Mesenchymal stem cell (in vitro differentiated cells and primary cell): ENCODE results near the gene DHODH.

Experiments
- DNase-seq: peaks from one replicate; pipeline ENCODE4 v3.0.0-alpha.2; 2013
- H2AFZ ChIP-seq: one replicate; pipeline ENCODE4 v1.6.1; 2013; ENCODE audit warnings: low read depth, mild to moderate bottlenecking, control low read depth, inconsistent platforms, low read length, moderate library complexity
- H2AK5ac ChIP-seq: 2 replicates; pipeline ENCODE4 v1.6.1; 2013; ENCODE audit warnings: low read length, moderate library complexity, mild to moderate bottlenecking, inconsistent platforms; ENCODE audit not compliant: severe bottlenecking
- H2BK120ac ChIP-seq: one replicate; pipeline ENCODE4 v1.6.1; 2013; ENCODE audit warnings: low read depth, mild to moderate bottlenecking, inconsistent platforms, low read length, moderate library complexity
- H2BK12ac ChIP-seq, 2 experiments: one replicate each; pipeline ENCODE4 v1.6.1; 2013; ENCODE audit warnings: inconsistent platforms in 2 of 2, low read length in 2 of 2, mild to moderate bottlenecking in 2 of 2, moderate library complexity in 2 of 2, control low read depth in 1 of 2
- H2BK15ac ChIP-seq: one replicate; pipeline ENCODE4 v1.6.1; 2013; ENCODE audit warnings: mild to moderate bottlenecking, low read depth, inconsistent platforms; ENCODE audit not compliant: poor library complexity, severe bottlenecking
- H2BK5ac ChIP-seq: 2 replicates; pipeline ENCODE4 v1.6.1; 2013; ENCODE audit warnings: low read depth, mild to moderate bottlenecking, low read length, control low read depth, inconsistent platforms; ENCODE audit not compliant: poor library complexity, severe bottlenecking
- H3K14ac ChIP-seq, 2 experiments: one replicate each; pipeline ENCODE4 v1.6.1; 2013; ENCODE audit warnings: inconsistent platforms in 2 of 2, low read length in 2 of 2, control low read depth in 1 of 2, mild to moderate bottlenecking in 1 of 2, moderate library complexity in 1 of 2
- H3K18ac ChIP-seq, 2 experiments: one replicate each; pipeline ENCODE4 v1.6.1; 2013; ENCODE audit warnings: inconsistent platforms in 2 of 2, low read length in 2 of 2, control low read depth in 1 of 2, low read depth in 1 of 2, mild to moderate bottlenecking in 1 of 2
- H3K23ac ChIP-seq, 2 experiments: one replicate each; pipeline ENCODE4 v1.6.1; 2013; ENCODE audit warnings: inconsistent platforms in 2 of 2, low read length in 2 of 2, mild to moderate bottlenecking in 2 of 2, moderate library complexity in 2 of 2, control low read depth in 1 of 2
- H3K27ac ChIP-seq: 2 replicates; pipeline ENCODE4 v1.5.1; 2013; ENCODE audit warnings: mild to moderate bottlenecking, moderate library complexity, low read length, control low read depth, inconsistent platforms; ENCODE audit not compliant: poor library complexity, severe bottlenecking
- H3K27me3 ChIP-seq, 2 experiments: 2 replicates each; pipeline versions ENCODE4 v1.6.1 to v1.7.0; 2013; ENCODE audit warnings: low read length in 2 of 2, mild to moderate bottlenecking in 2 of 2, moderate library complexity in 2 of 2, control low read depth in 1 of 2, inconsistent platforms in 1 of 2; ENCODE audit not compliant: control insufficient read depth in 1 of 2, insufficient read depth in 1 of 2
- H3K36me3 ChIP-seq, 2 experiments: 2 replicates each; pipeline versions ENCODE4 v1.6.1 to v1.7.0; 2013; ENCODE audit warnings: low read length in 2 of 2, control low read depth in 1 of 2, inconsistent platforms in 1 of 2, low read depth in 1 of 2, mild to moderate bottlenecking in 1 of 2; ENCODE audit not compliant: insufficient read depth in 2 of 2, control insufficient read depth in 1 of 2
- H3K4ac ChIP-seq, 2 experiments: one replicate each; pipeline ENCODE4 v1.6.1; 2013; ENCODE audit warnings: inconsistent platforms in 2 of 2, low read length in 2 of 2, mild to moderate bottlenecking in 2 of 2, moderate library complexity in 2 of 2, control low read depth in 1 of 2, low read depth in 1 of 2
- H3K4me1 ChIP-seq: 2 replicates; pipeline ENCODE4 v1.6.1; 2013; ENCODE audit warnings: low read depth, low read length, control low read depth; ENCODE audit not compliant: control insufficient read depth, insufficient read depth
- H3K4me2 ChIP-seq: 2 replicates; pipeline ENCODE4 v1.6.1; 2013; ENCODE audit warnings: low read length, mild to moderate bottlenecking, inconsistent platforms; ENCODE audit not compliant: poor library complexity, severe bottlenecking
- H3K4me3 ChIP-seq, 2 experiments: 2 replicates each; pipeline versions ENCODE4 v1.5.1 to v1.7.0; 2013; ENCODE audit warnings: low read length in 2 of 2, mild to moderate bottlenecking in 2 of 2, control low read depth in 1 of 2, low read depth in 1 of 2; ENCODE audit not compliant: insufficient read depth in 1 of 2
- H3K79me1 ChIP-seq: replicated peaks from 2 replicates; pipeline ENCODE4 v1.6.1; 2013; ENCODE audit warnings: mild to moderate bottlenecking, control low read depth, low read length, inconsistent platforms; ENCODE audit not compliant: poor library complexity, severe bottlenecking
- H3K9ac ChIP-seq: 2 replicates; pipeline ENCODE4 v1.7.0; 2013; ENCODE audit warnings: mild to moderate bottlenecking, low read length, moderate library complexity
- H3K9me3 ChIP-seq: 2 replicates; pipeline ENCODE4 v1.7.0; 2013; ENCODE audit warnings: mild to moderate bottlenecking, low read length; ENCODE audit not compliant: control insufficient read depth
- H4K8ac ChIP-seq: one replicate; pipeline ENCODE4 v1.6.1; 2013; ENCODE audit warnings: inconsistent platforms, mild to moderate bottlenecking, low read length, moderate library complexity
- H4K91ac ChIP-seq: one replicate; pipeline ENCODE4 v1.6.1; 2013; ENCODE audit warnings: mild to moderate bottlenecking, low read length, inconsistent platforms
- WGBS: methylation state at CpG from one replicate; pipeline ENCODE4 v1.1.7; 2013; ENCODE audit warnings: mixed read lengths; 5-methylcytosine and 5-hydroxymethylcytosine counted together

Gene DHODH

DNA sequence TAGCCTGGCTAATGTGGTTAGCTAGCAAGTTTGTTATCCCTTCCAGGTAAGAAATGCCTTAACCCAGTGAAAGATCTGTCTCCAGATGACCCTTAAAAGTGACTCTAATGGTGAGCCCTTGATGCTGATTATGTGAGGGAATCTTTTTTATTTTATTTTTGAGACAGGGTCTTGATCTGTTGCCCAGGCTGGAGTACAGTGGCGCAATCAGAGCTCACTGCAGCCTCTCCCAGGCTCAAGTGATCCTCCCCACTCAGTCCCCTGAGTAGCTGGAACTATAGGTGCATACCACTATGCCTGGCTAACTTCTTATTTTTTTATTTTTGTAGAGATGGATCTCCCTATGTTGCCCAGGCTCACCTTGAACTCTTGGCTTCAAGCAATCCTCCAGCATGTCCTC lies 35.0 kb downstream of the DHODH start:
- Histone ChIP-seq H2BK5ac (no peak overlapping the region), H3K4me1 (no peaks in the 10 kb centered on the region), H2BK15ac (no peak overlapping the region), H3K18ac (no peak overlapping the region), H3K27ac (no peak overlapping the region), H2BK120ac (no peak overlapping the region), H3K9me3 (no peaks in the 10 kb centered on the region), H4K8ac (no peak overlapping the region), H3K4ac (no peak overlapping the region), H3K36me3 (peaks cover 8 to 26% of the 10 kb centered on the region in 2 experiments), H3K14ac (no peak overlapping the region), H4K91ac (no peak overlapping the region), H2BK12ac (no peak overlapping the region), H3K79me1 (no peaks in the 10 kb centered on the region), H2AK5ac (no peak overlapping the region), H2AFZ (no peak overlapping the region), H3K4me2 (no peak overlapping the region), H3K4me3 (no peak overlapping the region), H3K23ac (peak overlapping the region in 1 of 2 experiments; percentile 59), H3K9ac (no peak overlapping the region), H3K27me3 (no peaks in the 10 kb centered on the region)
- 100% methylated on average over 1 of the region's 1 CpG for WGBS
- DNase-seq: no peak

DNA sequence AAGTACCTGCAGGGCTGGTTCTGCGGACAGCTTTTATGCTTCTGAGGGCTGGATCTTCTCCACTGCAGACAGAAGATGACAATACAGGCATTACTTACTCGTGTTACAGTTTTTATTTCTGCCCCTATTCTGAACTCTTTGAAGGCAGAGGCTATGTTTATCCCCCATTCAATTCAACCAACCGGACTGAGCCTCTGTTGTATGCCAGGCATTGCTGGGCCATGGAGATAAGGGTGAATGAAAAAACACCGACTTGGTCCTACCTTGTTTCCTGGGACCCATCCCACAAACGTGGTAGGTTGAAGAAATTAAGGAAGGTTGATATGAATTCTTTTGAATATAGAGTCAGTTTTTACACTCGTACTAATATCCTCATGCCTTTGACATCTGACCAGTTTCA lies 35.8 kb downstream of the DHODH start:
- no peak overlapping the region for H2BK12ac ChIP-seq
- H3K27ac ChIP-seq: no peak overlapping the region
- H3K4ac ChIP-seq: no peak overlapping the region
- H2BK5ac ChIP-seq: no peak overlapping the region
- no peak overlapping the region for H3K4me2 ChIP-seq
- H4K91ac ChIP-seq: no peak overlapping the region
- no peak for DNase-seq
- no peak overlapping the region for H2BK120ac ChIP-seq
- no peaks in the 10 kb centered on the region for H3K79me1 ChIP-seq
- no peak overlapping the region for H4K8ac ChIP-seq
- H3K36me3 ChIP-seq: peaks cover 8 to 26% of the 10 kb centered on the region in 2 experiments
- no peak overlapping the region for H2AFZ ChIP-seq
- no peak overlapping the region for H3K14ac ChIP-seq
- no peak overlapping the region for H3K18ac ChIP-seq
- H2BK15ac ChIP-seq: no peak overlapping the region
- H3K9ac ChIP-seq: no peak overlapping the region
- H3K27me3 ChIP-seq: no peaks in the 10 kb centered on the region
- 79% methylated on average over 4 of the region's 6 CpGs for WGBS
- no peaks in the 10 kb centered on the region for H3K4me1 ChIP-seq
- no peak overlapping the region for H2AK5ac ChIP-seq
- no peaks in the 10 kb centered on the region for H3K9me3 ChIP-seq
- H3K4me3 ChIP-seq: no peak overlapping the region
- H3K23ac ChIP-seq: no peak overlapping the region

DNA sequence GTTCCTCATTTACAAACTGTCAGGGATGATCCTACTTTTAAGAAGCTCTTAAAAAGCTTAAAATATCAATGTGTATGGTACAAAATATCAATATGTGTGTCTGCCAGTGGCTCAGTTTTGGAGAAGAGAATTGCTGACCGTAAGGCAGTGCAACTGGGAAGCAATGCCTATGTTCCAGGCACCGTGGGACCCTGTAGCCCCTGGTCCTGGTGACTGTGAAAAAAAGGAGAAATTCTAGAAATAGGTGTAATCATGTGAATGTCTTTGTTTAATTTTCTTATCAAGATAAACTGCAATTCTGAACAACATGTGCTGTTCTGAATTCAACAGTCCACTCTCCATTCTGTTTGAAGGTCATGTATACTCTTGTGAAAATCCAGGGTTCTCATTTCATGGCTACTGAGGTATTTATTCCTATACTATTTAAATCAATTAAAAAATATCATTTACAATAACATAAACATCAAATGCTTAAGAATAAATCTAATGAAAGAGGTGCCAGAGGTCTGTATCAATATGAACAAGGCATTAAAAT lies 36.3 kb downstream of the DHODH start:
- H3K14ac ChIP-seq: no peak overlapping the region
- no peaks in the 10 kb centered on the region for H3K27me3 ChIP-seq
- H2BK15ac ChIP-seq: no peak overlapping the region
- H3K4me2 ChIP-seq: no peak overlapping the region
- no peak overlapping the region for H3K9ac ChIP-seq
- no peak overlapping the region for H2BK120ac ChIP-seq
- peaks cover 8 to 26% of the 10 kb centered on the region in 2 experiments for H3K36me3 ChIP-seq
- no peaks in the 10 kb centered on the region for H3K4me1 ChIP-seq
- DNase-seq: no peak
- no peak overlapping the region for H2AFZ ChIP-seq
- H3K23ac ChIP-seq: no peak overlapping the region
- no peak overlapping the region for H3K27ac ChIP-seq
- WGBS: 76% methylated on average over 2 of the region's 2 CpGs
- no peaks in the 10 kb centered on the region for H3K9me3 ChIP-seq
- no peak overlapping the region for H3K4me3 ChIP-seq
- no peak overlapping the region for H2BK5ac ChIP-seq
- no peak overlapping the region for H3K18ac ChIP-seq
- no peak overlapping the region for H4K8ac ChIP-seq
- H2BK12ac ChIP-seq: no peak overlapping the region
- no peak overlapping the region for H4K91ac ChIP-seq
- H2AK5ac ChIP-seq: no peak overlapping the region
- no peaks in the 10 kb centered on the region for H3K79me1 ChIP-seq
- no peak overlapping the region for H3K4ac ChIP-seq

DNA sequence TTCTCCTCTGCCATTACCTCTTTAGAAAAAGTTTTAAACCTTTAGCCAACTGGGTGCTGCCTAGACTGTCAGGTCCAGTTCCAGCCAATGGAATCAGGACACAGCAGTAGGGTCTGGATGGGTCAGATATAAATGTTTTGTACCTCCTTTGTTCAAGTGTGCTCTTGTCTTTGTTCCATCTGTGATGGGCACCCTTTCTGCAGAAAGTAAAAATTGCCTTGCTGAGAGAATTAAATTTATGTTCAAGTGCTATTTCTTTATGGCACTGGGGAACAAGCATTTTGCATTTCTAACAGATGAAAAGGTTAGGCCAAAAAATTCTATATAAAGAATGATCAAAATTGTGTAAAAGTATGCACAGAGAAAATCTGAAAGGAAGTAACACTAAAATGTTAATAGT lies 40.6 kb downstream of the DHODH start:
- no peak overlapping the region for H3K14ac ChIP-seq
- no peaks in the 10 kb centered on the region for H3K79me1 ChIP-seq
- no peak overlapping the region for H2BK120ac ChIP-seq
- H3K27me3 ChIP-seq: no peaks in the 10 kb centered on the region
- no peak overlapping the region for H4K91ac ChIP-seq
- H4K8ac ChIP-seq: no peak overlapping the region
- H3K4me3 ChIP-seq: no peak overlapping the region
- H3K4ac ChIP-seq: no peak overlapping the region
- no peak overlapping the region for H3K23ac ChIP-seq
- H3K36me3 ChIP-seq: no peaks in the 10 kb centered on the region
- H2AFZ ChIP-seq: no peak overlapping the region
- no peak overlapping the region for H3K4me2 ChIP-seq
- no peak overlapping the region for H3K27ac ChIP-seq
- H2AK5ac ChIP-seq: no peak overlapping the region
- H2BK12ac ChIP-seq: no peak overlapping the region
- no peak overlapping the region for H2BK15ac ChIP-seq
- no peak overlapping the region for H3K9ac ChIP-seq
- no peaks in the 10 kb centered on the region for H3K9me3 ChIP-seq
- no peaks in the 10 kb centered on the region for H3K4me1 ChIP-seq
- no peak overlapping the region for H3K18ac ChIP-seq
- DNase-seq: no peak
- no peak overlapping the region for H2BK5ac ChIP-seq
